HCT116 (cell line): ENCODE measurements around the gene CPNE9. TPM values are rescaled to one million over a fixed set of nuclear protein-coding genes. Genes with fewer than 3 reads are reported as not detected.

Source experiments
- ATAC-seq: fragments of 200-7000 bp; cut with Tn5 transposase; 2 replicates; pipeline ENCODE4 v1.9.1; 2020; ENCODE audit warnings: mild to moderate bottlenecking, moderate library complexity
- BruUV-seq: library from RNA; stranded (reverse); fragments of 400-500 nt; replicated peaks from 2 replicates; lab custom pipeline; 2021; lab: Mats Ljungman, UMichigan
- CTCF ChIA-PET: fragments of 300-600 bp; sonication (Branson Sonifier 250); formaldehyde crosslinking; loops from one replicate; lab custom pipeline; 2021; ENCODE audit warnings: antibody characterized with exemption; lab: Charles Lee
- POLR2A ChIA-PET: fragments of 300-600, 350-600 bp; sonication (Branson Sonifier 250); formaldehyde crosslinking; loops from one replicate; lab custom pipeline; 2021; ENCODE audit warnings: antibody characterized with exemption; lab: Charles Lee
- RAD21 ChIA-PET, 2 experiments: fragments of 300-600 bp; sonication (Branson Sonifier 250); formaldehyde crosslinking; loops; one replicate each; lab custom pipeline; 2023; ENCODE audit warnings: low total read pairs in 2 of 2; ENCODE audit not compliant: uncharacterized antibody in 2 of 2, unreplicated experiment in 2 of 2, low non-redundant PET in 1 of 2; lab: Charles Lee
- DNase-seq: peaks from one replicate; pipeline ENCODE4 v3.0.0-alpha.2; 2010; ENCODE audit warnings: low read depth, low spot score
- H2AFZ ChIP-seq: fragments of 200-600 bp; shearing (Covaris generic), sonication (generic); 2 replicates; pipeline ENCODE4 v1.6.1; 2017; ENCODE audit warnings: low read depth, mixed run types, mixed read lengths, antibody characterized with exemption, low read length; ENCODE audit not compliant: poor library complexity, severe bottlenecking
- H3K27ac ChIP-seq: 2 replicates; pipeline ENCODE4 v1.5.1; 2012; ENCODE audit warnings: low read depth, low read length
- H3K27me3 ChIP-seq: fragments of 200-600 bp; sonication (generic); 2 replicates; pipeline ENCODE4 v1.6.1; 2016; ENCODE audit warnings: mixed run types, low read length, mixed read lengths; ENCODE audit not compliant: insufficient read depth
- H3K36me3 ChIP-seq, 2 experiments: fragments of 200-500 bp in 1 of 2; fragments of 200-600 bp in 1 of 2; sonication (Bioruptor generic) in 1 of 2; sonication (generic) in 1 of 2; 2 replicates each; pipeline versions ENCODE4 v1.5.1 to v1.6.1; 2014 to 2016; ENCODE audit warnings: low read length in 2 of 2, inconsistent platforms in 1 of 2, mixed read lengths in 1 of 2, mixed run types in 1 of 2; ENCODE audit not compliant: insufficient read depth in 2 of 2, control insufficient read depth in 1 of 2
- H3K4me1 ChIP-seq, 2 experiments: fragments of 200-600 bp in 1 of 2; sonication (generic) in 1 of 2; 2 replicates each; pipeline versions ENCODE4 v1.5.1 to v1.6.1; 2012 to 2017; ENCODE audit warnings: low read length in 2 of 2, inconsistent platforms in 1 of 2, mild to moderate bottlenecking in 1 of 2, mixed read lengths in 1 of 2, mixed run types in 1 of 2, moderate library complexity in 1 of 2; ENCODE audit not compliant: insufficient read depth in 2 of 2, control insufficient read depth in 1 of 2
- H3K4me2 ChIP-seq: fragments of 200-600 bp; sonication (generic); 2 replicates; pipeline ENCODE4 v1.6.1; 2017; ENCODE audit warnings: mixed run types, low read length, mixed read lengths
- H3K4me3 ChIP-seq, 2 experiments: fragments of 200-600 bp in 1 of 2; sonication (generic) in 1 of 2; replicated peaks in 1 of 2; 2 replicates each; pipeline ENCODE4 v1.5.1; 2011 to 2016; ENCODE audit warnings: low read length in 2 of 2, control low read depth in 1 of 2, low read depth in 1 of 2, mild to moderate bottlenecking in 1 of 2, mixed read lengths in 1 of 2, mixed run types in 1 of 2
- H3K79me2 ChIP-seq: fragments of 200-600 bp; sonication (generic); 2 replicates; pipeline ENCODE4 v1.6.1; 2017; ENCODE audit warnings: mild to moderate bottlenecking, mixed run types, low read length, moderate library complexity, mixed read lengths; ENCODE audit not compliant: insufficient read depth
- H3K9ac ChIP-seq: fragments of 200-600 bp; sonication (generic); 2 replicates; pipeline ENCODE4 v1.6.1; 2016; ENCODE audit warnings: low read length, mixed read lengths
- H3K9me2 ChIP-seq: fragments of 200-600 bp; sonication (generic), shearing (Covaris generic); 2 replicates; pipeline ENCODE4 v1.6.1; 2017; ENCODE audit warnings: mixed run types, mild to moderate bottlenecking, moderate library complexity; ENCODE audit not compliant: insufficient read depth
- H3K9me3 ChIP-seq, 2 experiments: fragments of 200-500 bp in 1 of 2; fragments of 200-600 bp in 1 of 2; sonication (Bioruptor generic) in 1 of 2; sonication (generic) in 1 of 2; 2 replicates each; pipeline ENCODE4 v1.6.1; 2014 to 2017; ENCODE audit warnings: low read length in 2 of 2, mixed read lengths in 2 of 2, inconsistent platforms in 1 of 2, low read depth in 1 of 2, mild to moderate bottlenecking in 1 of 2, mixed run types in 1 of 2, moderate library complexity in 1 of 2; ENCODE audit not compliant: control insufficient read depth in 1 of 2, insufficient read depth in 1 of 2
- H4K20me1 ChIP-seq: fragments of 200-600 bp; sonication (generic), shearing (Covaris generic); 2 replicates; pipeline ENCODE4 v1.6.1; 2017; ENCODE audit warnings: mixed run types, mild to moderate bottlenecking, moderate library complexity; ENCODE audit not compliant: insufficient read depth
- CBX3 ChIP-seq: IDR thresholded peaks from 2 replicates; pipeline ENCODE4 v1.6.1; 2012; ENCODE audit warnings: low read depth
- CEBPB ChIP-seq: IDR thresholded peaks from 2 replicates; pipeline ENCODE4 v1.6.1; 2012; ENCODE audit warnings: low read depth
- CTCF ChIP-seq, 3 experiments: fragments of 200-600 bp in 1 of 3; sonication (generic) in 1 of 3; IDR thresholded peaks in 2 of 3; conservative IDR thresholded peaks in 1 of 3; 2 replicates each; pipeline ENCODE4 v1.5.1; 2012 to 2017; ENCODE audit warnings: low read depth in 2 of 3, low read length in 2 of 3, antibody characterized with exemption in 1 of 3, borderline replicate concordance in 1 of 3, control low read depth in 1 of 3, mild to moderate bottlenecking in 1 of 3, mixed read lengths in 1 of 3, mixed run types in 1 of 3, moderate library complexity in 1 of 3; ENCODE audit not compliant: insufficient read depth in 1 of 3
- EGR1 ChIP-seq: IDR thresholded peaks from 2 replicates; pipeline ENCODE4 v1.6.1; 2012; ENCODE audit warnings: low read depth
- ELF1 ChIP-seq: IDR thresholded peaks from 2 replicates; pipeline ENCODE4 v1.6.1; 2012; ENCODE audit warnings: low read depth, borderline replicate concordance
- EZH2 ChIP-seq: fragments of 200-600 bp; sonication (generic); IDR thresholded peaks from 2 replicates; pipeline ENCODE4 v1.6.1; 2017; ENCODE audit warnings: antibody characterized with exemption, mixed run types
- EZH2phosphoT487 ChIP-seq: fragments of 200-600 bp; IDR thresholded peaks from 2 replicates; pipeline ENCODE4 v1.6.1; 2018; ENCODE audit warnings: antibody characterized with exemption, borderline replicate concordance
- JUND ChIP-seq: IDR thresholded peaks from 2 replicates; pipeline ENCODE4 v1.6.1; 2012
- MAX ChIP-seq: IDR thresholded peaks from 2 replicates; pipeline ENCODE4 v1.6.1; 2012
- POLR2A ChIP-seq: IDR thresholded peaks from 2 replicates; pipeline ENCODE4 v1.7.0; 2011; ENCODE audit warnings: borderline replicate concordance; ENCODE audit not compliant: insufficient read depth, insufficient read length; ENCODE audit errors: extremely low read depth
- POLR2AphosphoS5 ChIP-seq: IDR thresholded peaks from 2 replicates; pipeline ENCODE4 v1.6.1; 2011; ENCODE audit warnings: mild to moderate bottlenecking, low read depth, low read length, moderate library complexity
- REST ChIP-seq: IDR thresholded peaks from 2 replicates; pipeline ENCODE4 v1.6.1; 2012; ENCODE audit warnings: low read depth
- SRF ChIP-seq: IDR thresholded peaks from 2 replicates; pipeline ENCODE4 v1.6.1; 2012; ENCODE audit warnings: low read depth
- TCF7L2 ChIP-seq: IDR thresholded peaks from 2 replicates; pipeline ENCODE4 v1.7.0; 2011; ENCODE audit warnings: borderline replicate concordance, inconsistent platforms; ENCODE audit not compliant: insufficient read depth, insufficient read length; ENCODE audit errors: extremely low read depth
- ZFX ChIP-seq: fragments of 450-650 bp; IDR thresholded peaks from 2 replicates; pipeline ENCODE4 v1.6.1; 2017
- ZNF274 ChIP-seq: fragments of 200-500 bp; sonication (Bioruptor generic); IDR thresholded peaks from 2 replicates; pipeline ENCODE4 v1.6.1; 2014; ENCODE audit warnings: mild to moderate bottlenecking, low read depth, low read length, inconsistent platforms
- intact Hi-C: fragments of 100-400 bp; cut with micrococcal nuclease; formaldehyde crosslinking; loops from 2 replicates; pipeline ENCODE4 v1.10.0; 2022
- total RNA-seq: library from RNA; stranded (reverse); gene quantifications from one replicate; pipeline ENCODE4 v1.2.1, GENCODE V29; 2021; ENCODE audit not compliant: unreplicated experiment
- TF ChIP-seq, protein P1 (sequence below): IDR thresholded peaks from 2 replicates; pipeline ENCODE4 v1.6.1; 2011; ENCODE audit warnings: mild to moderate bottlenecking, low read length, moderate library complexity; ENCODE audit not compliant: insufficient replicate concordance; ENCODE audit errors: extremely low read depth

Gene CPNE9
- total RNA-seq, 1 experiment from 2014 or later, result 0.98 TPM

GRCh38 chr3:9749296-9749644, 45.6 kb downstream of the CPNE9 start:
- Histone ChIP-seq H3K27ac (peak overlapping the region; percentile 74), H4K20me1 (no peaks in the 10 kb centered on the region), H3K4me2 (peak overlapping the region; percentile 99), H3K4me3 (peak overlapping the region; percentile 73 to 82), H3K27me3 (no peaks in the 10 kb centered on the region), H3K9ac (peak overlapping the region; percentile 78), H2AFZ (no peak overlapping the region), H3K9me3 (no peaks in the 10 kb centered on the region), H3K36me3 (peaks cover 34 to 46% of the 10 kb centered on the region in 2 experiments), H3K4me1 (peaks cover 8 to 18% of the 10 kb centered on the region in 2 experiments), H3K9me2 (no peaks in the 10 kb centered on the region), H3K79me2 (peaks cover 8% of the 10 kb centered on the region)
- RAD21 ChIA-PET, result no interaction called here
- ATAC-seq, result peak; percentile 33; the same call in 1 of the 2 replicates
- intact Hi-C loops, result loop anchor here (1.0 kb wide), 1 partner anchor 18 kb away; the partner anchor contains the start of gene BRPF1
- CTCF ChIA-PET, result interaction anchor here (1.4 kb wide), 1 partner anchor 33 kb away, joined by 3 read pairs; no protein-coding TSS in a partner anchor
- no peak for DNase-seq
- BruUV-seq, result TSS peak; percentile 85
- TF ChIP-seq EZH2phosphoT487 (no peak), ZFX (no peak; the same call in 1 of the 2 replicates), CTCF (IDR thresholded peaks at IDR 0.05 in 2 of 3, conservative IDR thresholded peaks at IDR 0.05 in 1 of 3; ENCODE audit: borderline replicate concordance in 1 of 3, insufficient read depth in 1 of 3, low read depth in 2 of 3, low read length in 2 of 3) (no peak), SRF (no peak), POLR2AphosphoS5 (no peak), POLR2A (no peak), EZH2 (no peak), CEBPB (no peak), MAX (no peak), REST (no peak), TCF7L2 (no peak), CBX3 (no peak), ELF1 (no peak), ZNF274 (no peak), JUND (no peak), EGR1 (no peak)
- TF ChIP-seq, protein P1, sequence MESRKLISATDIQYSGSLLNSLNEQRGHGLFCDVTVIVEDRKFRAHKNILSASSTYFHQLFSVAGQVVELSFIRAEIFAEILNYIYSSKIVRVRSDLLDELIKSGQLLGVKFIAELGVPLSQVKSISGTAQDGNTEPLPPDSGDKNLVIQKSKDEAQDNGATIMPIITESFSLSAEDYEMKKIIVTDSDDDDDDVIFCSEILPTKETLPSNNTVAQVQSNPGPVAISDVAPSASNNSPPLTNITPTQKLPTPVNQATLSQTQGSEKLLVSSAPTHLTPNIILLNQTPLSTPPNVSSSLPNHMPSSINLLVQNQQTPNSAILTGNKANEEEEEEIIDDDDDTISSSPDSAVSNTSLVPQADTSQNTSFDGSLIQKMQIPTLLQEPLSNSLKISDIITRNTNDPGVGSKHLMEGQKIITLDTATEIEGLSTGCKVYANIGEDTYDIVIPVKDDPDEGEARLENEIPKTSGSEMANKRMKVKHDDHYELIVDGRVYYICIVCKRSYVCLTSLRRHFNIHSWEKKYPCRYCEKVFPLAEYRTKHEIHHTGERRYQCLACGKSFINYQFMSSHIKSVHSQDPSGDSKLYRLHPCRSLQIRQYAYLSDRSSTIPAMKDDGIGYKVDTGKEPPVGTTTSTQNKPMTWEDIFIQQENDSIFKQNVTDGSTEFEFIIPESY, result no peak
- POLR2A ChIA-PET, result interaction anchor here (0.7 to 1.4 kb wide), 2 partner anchors 18 to 653 kb away, joined by 3 to 9 read pairs; partner anchors contain the start of gene BRPF1
